ENCODE results near the gene CMSS1.

DNA sequence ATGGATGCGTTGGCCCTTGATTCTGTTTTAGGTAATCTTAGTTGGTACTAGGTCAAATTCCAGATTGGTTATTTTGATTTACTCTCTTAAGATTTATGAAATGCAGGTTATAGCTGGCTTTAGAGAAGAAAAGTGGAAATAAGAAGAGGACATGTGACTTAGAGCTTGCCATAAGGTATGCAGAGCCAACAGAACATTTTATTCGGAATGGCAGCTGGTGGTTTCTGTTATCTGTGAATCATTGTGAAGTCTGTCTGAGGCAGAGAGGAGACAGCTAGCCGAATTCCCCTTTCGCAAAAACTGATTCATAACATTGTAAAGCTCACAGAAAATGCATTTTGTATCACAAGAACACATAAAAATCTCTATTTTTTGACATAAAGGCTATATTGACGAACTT lies 214.6 kb downstream of the CMSS1 start:
- TF ChIP-seq, protein P1, sequence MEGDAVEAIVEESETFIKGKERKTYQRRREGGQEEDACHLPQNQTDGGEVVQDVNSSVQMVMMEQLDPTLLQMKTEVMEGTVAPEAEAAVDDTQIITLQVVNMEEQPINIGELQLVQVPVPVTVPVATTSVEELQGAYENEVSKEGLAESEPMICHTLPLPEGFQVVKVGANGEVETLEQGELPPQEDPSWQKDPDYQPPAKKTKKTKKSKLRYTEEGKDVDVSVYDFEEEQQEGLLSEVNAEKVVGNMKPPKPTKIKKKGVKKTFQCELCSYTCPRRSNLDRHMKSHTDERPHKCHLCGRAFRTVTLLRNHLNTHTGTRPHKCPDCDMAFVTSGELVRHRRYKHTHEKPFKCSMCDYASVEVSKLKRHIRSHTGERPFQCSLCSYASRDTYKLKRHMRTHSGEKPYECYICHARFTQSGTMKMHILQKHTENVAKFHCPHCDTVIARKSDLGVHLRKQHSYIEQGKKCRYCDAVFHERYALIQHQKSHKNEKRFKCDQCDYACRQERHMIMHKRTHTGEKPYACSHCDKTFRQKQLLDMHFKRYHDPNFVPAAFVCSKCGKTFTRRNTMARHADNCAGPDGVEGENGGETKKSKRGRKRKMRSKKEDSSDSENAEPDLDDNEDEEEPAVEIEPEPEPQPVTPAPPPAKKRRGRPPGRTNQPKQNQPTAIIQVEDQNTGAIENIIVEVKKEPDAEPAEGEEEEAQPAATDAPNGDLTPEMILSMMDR (IDR thresholded peaks at IDR 0.05), result no peak
- no peak for TF ChIP-seq EZH2 (IDR thresholded peaks at IDR 0.05; ENCODE audit: borderline replicate concordance, insufficient read depth, low read depth, low read length, poor library complexity, severe bottlenecking)

Data from B cell (primary cell).